Suprapubic skin (tissue), 4 donors: ENCODE measurements around the gene AHSA1. TPM values are rescaled to one million over a fixed set of nuclear protein-coding genes. Genes with fewer than 3 reads are reported as not detected.

Experiments used
- DNase-seq, 2 donors: peaks; one replicate each; pipeline ENCODE4 v3.0.0-alpha.2; 2019; ENCODE audit warnings: low spot score in 2 of 2
- H3K27ac ChIP-seq: fragments of 200-600 bp; sonication (generic); one replicate; pipeline ENCODE4 v1.5.1; 2019
- H3K27me3 ChIP-seq: fragments of 200-600 bp; sonication (generic); one replicate; pipeline ENCODE4 v1.5.1; 2019
- H3K36me3 ChIP-seq: fragments of 200-600 bp; sonication (generic); one replicate; pipeline ENCODE4 v1.5.1; 2019
- H3K4me1 ChIP-seq: fragments of 200-600 bp; sonication (generic); one replicate; pipeline ENCODE4 v1.5.1; 2019
- H3K4me3 ChIP-seq: fragments of 200-600 bp; sonication (generic); one replicate; pipeline ENCODE4 v1.5.1; 2019; ENCODE audit warnings: mild to moderate bottlenecking
- H3K9me3 ChIP-seq: fragments of 200-600 bp; sonication (generic); one replicate; pipeline ENCODE4 v1.5.1; 2019
- CTCF ChIP-seq, 2 donors: fragments of 200-600 bp in 1 of 2; fragments of 450-650 bp in 1 of 2; sonication (generic) in 1 of 2; IDR thresholded peaks; one replicate each; pipeline ENCODE4 v1.5.1; 2016 to 2019; ENCODE audit warnings: antibody characterized with exemption in 2 of 2, mild to moderate bottlenecking in 1 of 2, moderate library complexity in 1 of 2
- EP300 ChIP-seq: sonication (generic); formaldehyde crosslinking; IDR thresholded peaks from one replicate; pipeline ENCODE4 v1.6.1; 2017; ENCODE audit warnings: antibody characterized with exemption
- POLR2A ChIP-seq, 2 donors: fragments of 450-650 bp; IDR thresholded peaks; one replicate each; pipeline ENCODE4 v1.6.1; 2017; ENCODE audit warnings: antibody characterized with exemption in 2 of 2, mild to moderate bottlenecking in 2 of 2, moderate library complexity in 2 of 2
- POLR2AphosphoS5 ChIP-seq, 3 donors: sonication (generic); formaldehyde crosslinking; IDR thresholded peaks; one replicate each; pipeline ENCODE4 v1.6.1; 2017; ENCODE audit warnings: antibody characterized with exemption in 3 of 3
- WGBS: methylation state at CpG from one replicate; pipeline ENCODE4 v1.1.5; 2018; 5-methylcytosine and 5-hydroxymethylcytosine counted together
- total RNA-seq, 4 donors: library from RNA; depleted of rRNA; stranded (reverse); fragments of >200 nt; gene quantifications; one replicate each; pipeline ENCODE4 v1.1.0, GENCODE V29; 2016

Gene AHSA1
- total RNA-seq, 4 donors from 2014 or later = 62.8 to 124 (median 97.0) TPM

DNA sequence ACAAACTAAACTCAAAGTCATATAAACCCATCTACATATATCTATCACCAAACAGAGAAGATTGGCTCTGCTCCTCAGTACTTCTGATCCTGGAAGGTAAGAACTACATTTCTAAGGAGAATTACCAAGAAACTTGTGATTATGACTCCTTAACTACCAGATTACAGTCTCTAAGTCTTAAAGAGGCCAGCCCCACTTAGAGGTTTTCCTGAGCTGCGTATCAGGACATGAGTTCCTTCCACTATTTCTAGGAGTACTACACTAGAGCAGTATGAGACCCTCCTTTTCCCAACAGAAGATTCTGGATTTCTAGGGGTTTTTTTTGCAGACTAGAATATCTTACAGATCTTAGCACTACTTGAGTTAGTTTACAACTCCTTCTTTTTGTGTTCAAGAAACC, 34.5 kb upstream of the AHSA1 start, which contains the start of gene NOXRED1:
NOXRED1 (minus strand) TSS at position 101 of the 400 bp plus-strand sequence. CDS start 634 bp downstream, outside the sequence.
- 100% methylated on average over 1 of the region's 1 CpG for WGBS
- H3K27me3 ChIP-seq = no peaks in the 10 kb centered on the region
- no peaks in the 10 kb centered on the region for H3K4me1 ChIP-seq
- no peak for DNase-seq
- TF ChIP-seq EP300 (no peak), CTCF (IDR thresholded peaks at IDR 0.05) (no peak), POLR2A (IDR thresholded peaks at IDR 0.05) (no peak)
- H3K4me3 ChIP-seq = no peak within 1 kb of the TSS
- H3K9me3 ChIP-seq = peaks cover under 1% of the 10 kb centered on the region
- peaks cover 67% of the 10 kb centered on the region for H3K36me3 ChIP-seq
- H3K27ac ChIP-seq = no peak within 1 kb of the TSS

GRCh38 chr14:77424862-77425261, 33.0 kb upstream of the AHSA1 start:
- TF ChIP-seq POLR2AphosphoS5 (IDR thresholded peaks at IDR 0.05) (no peak), EP300 (no peak), CTCF (IDR thresholded peaks at IDR 0.05) (no peak), POLR2A (IDR thresholded peaks at IDR 0.05) (no peak)
- Histone ChIP-seq H3K36me3 (peaks cover 81% of the 10 kb centered on the region), H3K4me3 (no peak overlapping the region), H3K9me3 (no peaks in the 10 kb centered on the region), H3K4me1 (no peaks in the 10 kb centered on the region), H3K27me3 (no peaks in the 10 kb centered on the region), H3K27ac (no peak overlapping the region)
- DNase-seq = no peak
- WGBS = 94% methylated on average over 3 of the region's 3 CpGs

- TF ChIP-seq CTCF (IDR thresholded peaks at IDR 0.05) = no peak
- no peak for TF ChIP-seq POLR2AphosphoS5 (IDR thresholded peaks at IDR 0.05)
- no peak for TF ChIP-seq EP300
- no peak for TF ChIP-seq POLR2A (IDR thresholded peaks at IDR 0.05)
- 100% methylated on average over 3 of the region's 3 CpGs for WGBS
- DNase-seq = no peak
Observed at GRCh38 chr14:77426396-77426795, 31.5 kb upstream of the AHSA1 start.

GRCh38 chr14:77436042-77436441, 21.9 kb upstream of the AHSA1 start:
- WGBS = 95% methylated on average over 3 of the region's 3 CpGs
- DNase-seq = no peak
- Histone ChIP-seq H3K36me3 (peaks cover 89% of the 10 kb centered on the region), H3K27ac (no peak overlapping the region), H3K4me3 (no peak overlapping the region), H3K4me1 (no peaks in the 10 kb centered on the region), H3K27me3 (no peaks in the 10 kb centered on the region), H3K9me3 (no peaks in the 10 kb centered on the region)
- no peak for TF ChIP-seq POLR2A (IDR thresholded peaks at IDR 0.05)
- TF ChIP-seq CTCF (IDR thresholded peaks at IDR 0.05) = no peak
- no peak for TF ChIP-seq EP300
- TF ChIP-seq POLR2AphosphoS5 (IDR thresholded peaks at IDR 0.05) = no peak

More at GRCh38 chr14:77426396-77426795, 31.5 kb upstream of the AHSA1 start:
- Histone ChIP-seq H3K4me1 (no peaks in the 10 kb centered on the region), H3K27me3 (no peaks in the 10 kb centered on the region), H3K36me3 (peaks cover 97% of the 10 kb centered on the region), H3K27ac (no peak overlapping the region), H3K4me3 (no peak overlapping the region), H3K9me3 (no peaks in the 10 kb centered on the region)

GRCh38 chr14:77438596-77438995, 19.3 kb upstream of the AHSA1 start:
- H3K4me3 ChIP-seq = no peak overlapping the region
- H3K36me3 ChIP-seq = peaks cover 89% of the 10 kb centered on the region
- 98% methylated on average over 1 of the region's 1 CpG for WGBS

More at GRCh38 chr14:77438596-77438995, 19.3 kb upstream of the AHSA1 start:
- Histone ChIP-seq H3K4me1 (no peaks in the 10 kb centered on the region), H3K9me3 (no peaks in the 10 kb centered on the region), H3K27ac (no peak overlapping the region), H3K27me3 (no peaks in the 10 kb centered on the region)
- DNase-seq = no peak
- TF ChIP-seq POLR2AphosphoS5 (IDR thresholded peaks at IDR 0.05) = no peak
- no peak for TF ChIP-seq POLR2A (IDR thresholded peaks at IDR 0.05)
- TF ChIP-seq EP300 = no peak
- no peak for TF ChIP-seq CTCF (IDR thresholded peaks at IDR 0.05)
